Stomach (tissue), 4 donors: ENCODE results near the gene GTSE1.

ENCODE experiments used
- POLR2A ChIP-seq, 4 donors: fragments of 450-650 bp; IDR thresholded peaks; one replicate each; pipeline ENCODE4 v1.6.1; 2016; ENCODE audit warnings: antibody characterized with exemption in 4 of 4, control low read depth in 2 of 4, mild to moderate bottlenecking in 1 of 4, moderate library complexity in 1 of 4
- TF ChIP-seq, protein P1 (sequence below), 7 experiments: fragments of 450-650 bp in 4 of 7; fragments of 200-600 bp in 3 of 7; sonication (generic) in 3 of 7; IDR thresholded peaks; one replicate each; pipeline ENCODE4 v1.5.1; 2016 to 2019; ENCODE audit warnings: antibody characterized with exemption in 7 of 7, control low read depth in 2 of 7, mild to moderate bottlenecking in 1 of 7

DNA sequence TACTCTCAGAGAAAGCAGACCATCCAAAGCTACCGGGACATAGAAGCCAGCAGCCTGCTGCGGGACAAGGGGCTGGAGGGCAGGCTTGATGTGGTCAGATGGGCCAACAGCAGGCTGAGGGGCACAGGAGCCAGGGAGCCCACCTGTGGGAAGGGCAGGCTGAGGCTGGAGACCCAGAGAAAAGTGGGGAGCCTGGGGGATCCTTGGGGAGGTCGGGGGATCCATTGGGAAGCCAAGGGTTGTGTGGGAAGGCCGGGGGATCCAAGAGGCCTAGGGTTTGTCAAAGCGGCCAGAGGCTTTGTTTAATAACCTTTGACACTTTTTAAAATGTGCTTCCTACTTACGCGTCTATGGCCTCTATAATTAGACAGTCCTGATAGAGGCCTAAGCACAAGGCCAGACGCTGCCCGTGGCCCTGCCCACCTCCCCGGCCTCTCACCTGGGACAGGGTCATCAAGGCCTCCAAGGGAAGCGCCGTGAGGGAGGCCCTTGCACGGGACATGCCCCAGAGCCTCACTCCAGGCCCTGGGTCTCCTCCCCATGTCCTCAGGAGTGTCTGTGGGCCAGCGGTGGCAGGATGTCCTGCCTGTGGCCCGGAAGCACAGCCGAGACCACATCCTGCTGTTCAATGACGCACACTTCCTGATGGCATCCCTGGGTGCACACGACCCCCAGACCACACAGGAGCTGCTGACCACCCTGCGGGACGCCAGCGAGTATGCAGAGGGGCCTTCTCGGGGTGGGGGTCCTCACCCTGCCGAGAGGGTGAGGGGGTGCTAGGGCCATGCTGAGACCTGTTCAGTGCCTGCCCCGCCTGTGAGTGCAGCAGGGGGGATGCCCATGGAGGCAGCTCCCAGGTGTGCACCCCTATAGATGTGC, 8.6 kb upstream of the GTSE1 start:
- no peak for TF ChIP-seq POLR2A (IDR thresholded peaks at IDR 0.05)
- TF ChIP-seq, protein P1, sequence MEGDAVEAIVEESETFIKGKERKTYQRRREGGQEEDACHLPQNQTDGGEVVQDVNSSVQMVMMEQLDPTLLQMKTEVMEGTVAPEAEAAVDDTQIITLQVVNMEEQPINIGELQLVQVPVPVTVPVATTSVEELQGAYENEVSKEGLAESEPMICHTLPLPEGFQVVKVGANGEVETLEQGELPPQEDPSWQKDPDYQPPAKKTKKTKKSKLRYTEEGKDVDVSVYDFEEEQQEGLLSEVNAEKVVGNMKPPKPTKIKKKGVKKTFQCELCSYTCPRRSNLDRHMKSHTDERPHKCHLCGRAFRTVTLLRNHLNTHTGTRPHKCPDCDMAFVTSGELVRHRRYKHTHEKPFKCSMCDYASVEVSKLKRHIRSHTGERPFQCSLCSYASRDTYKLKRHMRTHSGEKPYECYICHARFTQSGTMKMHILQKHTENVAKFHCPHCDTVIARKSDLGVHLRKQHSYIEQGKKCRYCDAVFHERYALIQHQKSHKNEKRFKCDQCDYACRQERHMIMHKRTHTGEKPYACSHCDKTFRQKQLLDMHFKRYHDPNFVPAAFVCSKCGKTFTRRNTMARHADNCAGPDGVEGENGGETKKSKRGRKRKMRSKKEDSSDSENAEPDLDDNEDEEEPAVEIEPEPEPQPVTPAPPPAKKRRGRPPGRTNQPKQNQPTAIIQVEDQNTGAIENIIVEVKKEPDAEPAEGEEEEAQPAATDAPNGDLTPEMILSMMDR (IDR thresholded peaks at IDR 0.05): no peak
